GM13976 (cell line): ENCODE measurements around the gene SH3RF3.

Experiments used
- DNase-seq: peaks from one replicate; pipeline ENCODE4 v3.0.0; 2012; ENCODE audit warnings: low spot score
- in situ Hi-C: fragments of 300-500 bp; cut with MboI; formaldehyde crosslinking; loops from one replicate; pipeline ENCODE4 v1.12.0; 2022; ENCODE audit warnings: low sequenced_read_pairs, mixed read lengths, inconsistent platforms; ENCODE audit not compliant: unreplicated experiment
- TF ChIP-seq, protein P1 (sequence below): IDR thresholded peaks from 2 replicates; pipeline ENCODE4 v1.5.1; 2012; ENCODE audit warnings: borderline replicate concordance, mild to moderate bottlenecking; ENCODE audit not compliant: insufficient read depth; ENCODE audit errors: extremely low read depth, missing control alignments, control extremely low read depth

The SH3RF3 gene

DNA sequence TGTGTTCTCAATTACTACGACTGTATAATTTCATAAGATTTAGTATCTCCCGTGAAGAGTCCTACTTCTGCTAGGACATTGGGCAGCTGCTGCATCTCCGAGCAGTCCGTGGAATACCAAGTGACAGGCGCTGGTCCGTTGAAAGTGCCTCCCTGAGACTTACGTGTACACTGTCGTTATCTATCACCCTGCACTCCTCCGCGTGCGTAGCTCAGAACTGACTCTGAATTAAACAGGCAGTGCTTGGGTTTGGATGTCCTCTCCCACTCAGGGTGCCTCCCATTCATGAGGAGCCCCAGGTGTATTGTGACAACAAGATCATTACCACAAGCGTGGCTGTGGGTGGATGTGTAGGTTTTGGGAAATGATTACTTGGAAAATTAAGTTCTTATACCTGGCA lies 148.4 kb downstream of the SH3RF3 start:
- TF ChIP-seq, protein P1, sequence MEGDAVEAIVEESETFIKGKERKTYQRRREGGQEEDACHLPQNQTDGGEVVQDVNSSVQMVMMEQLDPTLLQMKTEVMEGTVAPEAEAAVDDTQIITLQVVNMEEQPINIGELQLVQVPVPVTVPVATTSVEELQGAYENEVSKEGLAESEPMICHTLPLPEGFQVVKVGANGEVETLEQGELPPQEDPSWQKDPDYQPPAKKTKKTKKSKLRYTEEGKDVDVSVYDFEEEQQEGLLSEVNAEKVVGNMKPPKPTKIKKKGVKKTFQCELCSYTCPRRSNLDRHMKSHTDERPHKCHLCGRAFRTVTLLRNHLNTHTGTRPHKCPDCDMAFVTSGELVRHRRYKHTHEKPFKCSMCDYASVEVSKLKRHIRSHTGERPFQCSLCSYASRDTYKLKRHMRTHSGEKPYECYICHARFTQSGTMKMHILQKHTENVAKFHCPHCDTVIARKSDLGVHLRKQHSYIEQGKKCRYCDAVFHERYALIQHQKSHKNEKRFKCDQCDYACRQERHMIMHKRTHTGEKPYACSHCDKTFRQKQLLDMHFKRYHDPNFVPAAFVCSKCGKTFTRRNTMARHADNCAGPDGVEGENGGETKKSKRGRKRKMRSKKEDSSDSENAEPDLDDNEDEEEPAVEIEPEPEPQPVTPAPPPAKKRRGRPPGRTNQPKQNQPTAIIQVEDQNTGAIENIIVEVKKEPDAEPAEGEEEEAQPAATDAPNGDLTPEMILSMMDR, result no peak
- in situ Hi-C loops, result no loop called here

DNA sequence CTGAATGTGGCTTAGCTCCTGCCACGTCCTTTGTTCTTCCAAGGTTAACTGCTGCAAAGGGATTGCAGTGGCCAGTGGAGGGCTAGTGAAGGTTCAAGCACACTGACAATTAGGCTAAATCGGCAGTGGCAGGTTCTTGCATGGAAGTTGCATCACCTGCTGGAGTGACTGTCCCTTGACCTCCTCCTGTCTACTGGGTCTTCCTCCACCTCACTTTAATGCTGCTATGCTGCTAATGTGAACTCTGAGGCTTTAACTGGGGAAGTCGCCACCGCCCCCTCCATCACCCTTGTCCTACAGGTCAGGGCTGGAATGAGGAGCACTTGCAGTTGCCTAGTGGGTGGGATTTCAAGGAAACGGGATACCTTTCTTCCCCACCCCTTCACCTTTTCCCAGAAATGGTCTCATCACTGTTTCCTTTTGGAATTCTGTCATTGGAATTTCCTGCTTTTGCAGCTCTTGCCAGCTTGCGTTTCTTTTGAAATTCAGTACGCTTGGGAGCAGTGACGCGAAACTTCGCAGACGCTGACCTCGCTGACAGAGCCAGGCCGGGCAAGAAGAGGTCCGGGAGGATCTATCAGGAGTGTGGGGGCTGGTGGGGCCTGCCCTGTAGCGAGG lies 150.3 kb downstream of the SH3RF3 start:
- DNase-seq, result no peak
- in situ Hi-C loops, result no loop called here
- TF ChIP-seq, protein P1, result no peak

More for the DNA sequence above, 148.4 kb downstream of the SH3RF3 start:
- DNase-seq, result no peak

DNA sequence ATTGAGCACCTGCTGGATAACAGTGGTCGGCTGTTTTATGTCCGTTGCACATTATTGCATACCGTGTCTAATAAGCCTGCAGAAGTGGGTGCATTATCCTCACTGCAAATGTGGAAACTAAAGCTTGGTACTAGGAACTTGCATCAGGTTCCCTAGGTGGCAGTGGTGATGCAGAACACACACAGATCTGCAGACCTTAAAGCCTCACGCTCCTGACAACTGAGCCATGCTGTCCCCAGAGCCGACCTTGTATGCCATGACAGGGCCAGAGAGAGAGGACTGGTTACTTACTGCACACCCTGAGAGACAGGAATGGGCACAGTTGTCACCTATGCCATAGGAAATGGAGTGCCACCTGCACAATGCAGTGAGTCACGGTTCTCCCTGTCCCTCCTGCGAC lies 151.8 kb downstream of the SH3RF3 start:
- in situ Hi-C loops, result no loop called here
- TF ChIP-seq, protein P1, result no peak
- DNase-seq, result no peak

DNA sequence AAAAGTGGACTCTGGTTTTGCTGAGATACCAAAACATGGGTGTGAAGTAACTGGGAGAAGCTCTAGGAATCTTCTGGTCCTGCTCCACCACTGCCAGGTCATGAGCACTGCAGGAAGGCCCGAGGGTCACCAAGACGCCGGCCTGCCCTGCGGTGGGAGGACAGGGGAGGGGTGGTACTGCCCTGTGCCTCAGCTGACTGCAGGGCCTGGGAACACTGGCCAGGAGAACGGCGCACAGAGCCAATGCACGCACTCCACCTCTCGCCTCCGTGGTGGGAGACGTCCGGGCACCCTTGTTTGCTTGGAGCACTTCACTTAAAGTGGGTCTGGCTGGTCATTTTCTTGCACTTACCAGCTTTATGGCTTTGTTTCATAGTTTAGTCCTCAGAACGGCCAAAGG lies 153.4 kb downstream of the SH3RF3 start:
- TF ChIP-seq, protein P1, result no peak
- in situ Hi-C loops, result no loop called here
- no peak for DNase-seq

DNA sequence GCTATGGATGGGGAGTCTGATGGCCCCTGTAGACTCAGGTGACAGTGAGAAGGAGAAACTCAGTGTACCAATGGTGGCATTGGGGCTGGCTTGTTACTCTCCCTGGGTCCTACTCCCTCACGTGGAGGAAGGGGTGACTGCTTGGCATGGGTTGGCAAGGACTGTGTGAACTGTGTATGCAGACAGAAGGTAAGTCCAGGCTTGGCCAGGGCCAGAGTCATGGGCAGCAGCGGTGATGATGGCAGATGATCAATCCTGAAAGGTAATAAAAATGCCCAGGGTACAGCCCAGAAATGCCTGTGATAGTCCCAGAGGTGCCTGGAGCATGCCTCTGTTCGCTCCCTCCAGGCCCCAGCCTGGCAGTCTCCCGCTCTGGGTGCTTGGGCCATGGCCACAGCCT lies 153.9 kb downstream of the SH3RF3 start:
- no peak for DNase-seq
- TF ChIP-seq, protein P1, result no peak
- in situ Hi-C loops, result no loop called here

DNA sequence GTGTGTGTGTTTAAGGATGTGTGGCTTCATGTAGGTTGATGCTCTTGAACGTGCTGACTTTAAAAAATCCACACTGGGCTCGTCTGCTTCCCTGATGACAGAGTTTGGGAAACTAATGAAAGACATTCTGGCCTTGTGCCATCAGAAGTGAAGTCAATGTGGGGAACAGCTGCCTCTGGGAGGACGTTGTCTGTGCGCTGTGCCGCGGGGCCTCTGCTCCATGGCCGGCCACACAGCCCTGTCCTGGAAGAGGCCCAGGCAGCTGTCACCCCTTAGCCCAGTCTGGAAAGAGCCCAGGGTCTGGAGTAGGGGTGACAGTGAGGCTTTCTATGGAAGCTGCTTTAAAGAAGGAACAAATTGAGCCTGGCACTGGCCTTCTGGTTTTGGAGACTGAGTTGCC lies 155.8 kb downstream of the SH3RF3 start:
- DNase-seq, result no peak

More for the DNA sequence above, 155.8 kb downstream of the SH3RF3 start:
- in situ Hi-C loops, result no loop called here
- TF ChIP-seq, protein P1, result no peak
